CD4-positive, alpha-beta T cell (primary cell): ENCODE results near the gene DIP2C. TPM values are rescaled to one million over a fixed set of nuclear protein-coding genes. Genes with fewer than 3 reads are reported as not detected.
"Not testable (repeated sequence)": the region's sequence is repeated elsewhere in the genome, so short reads cannot be mapped to it uniquely, and the experiment has no call there.

ENCODE experiments used
- ATAC-seq: fragments of 200-7000 bp; cut with Tn5 transposase; one replicate; pipeline ENCODE4 v1.10.0; 2022; ENCODE audit warnings: mild to moderate bottlenecking; ENCODE audit not compliant: poor library complexity
- CTCF ChIA-PET: fragments of 350-600 bp; sonication (Branson Sonifier 250); formaldehyde crosslinking; loops from one replicate; lab custom pipeline; 2021; ENCODE audit warnings: antibody characterized with exemption, inconsistent platforms; lab: Charles Lee
- POLR2A ChIA-PET: fragments of 350-600 bp; sonication (Branson Sonifier 250); formaldehyde crosslinking; loops from one replicate; lab custom pipeline; 2021; ENCODE audit warnings: antibody characterized with exemption, inconsistent platforms; lab: Charles Lee
- DNase-seq, 14 experiments: peaks; one replicate each; pipeline ENCODE4 v3.0.0-alpha.2; 2013 to 2020; ENCODE audit warnings: mixed read lengths in 2 of 14
- H3K27ac ChIP-seq, 2 donors: one replicate each; pipeline versions ENCODE4 v1.5.1 to v1.7.0; 2013; ENCODE audit warnings: low read length in 2 of 2, low read depth in 1 of 2, mild to moderate bottlenecking in 1 of 2
- H3K27me3 ChIP-seq, 2 experiments: 1 replicate in 1 of 2; 2 replicates in 1 of 2; pipeline versions ENCODE4 v1.6.1 to v1.7.0; 2013; ENCODE audit warnings: low read length in 2 of 2, control low read depth in 1 of 2, mild to moderate bottlenecking in 1 of 2, moderate library complexity in 1 of 2; ENCODE audit not compliant: insufficient read depth in 2 of 2, control insufficient read depth in 1 of 2
- H3K36me3 ChIP-seq: one replicate; pipeline ENCODE4 v1.6.1; 2013; ENCODE audit warnings: low read length, control low read depth; ENCODE audit not compliant: insufficient read depth
- H3K4me1 ChIP-seq: one replicate; pipeline ENCODE4 v1.6.1; 2013; ENCODE audit warnings: low read length, control low read depth; ENCODE audit not compliant: insufficient read depth
- H3K4me3 ChIP-seq: one replicate; pipeline ENCODE4 v1.5.1; 2013; ENCODE audit warnings: mild to moderate bottlenecking, low read length, moderate library complexity
- H3K9me3 ChIP-seq, 2 experiments: 1 replicate in 1 of 2; 2 replicates in 1 of 2; pipeline versions ENCODE4 v1.6.1 to v1.7.0; 2013; ENCODE audit warnings: low read length in 2 of 2, mild to moderate bottlenecking in 2 of 2, control low read depth in 1 of 2, moderate library complexity in 1 of 2; ENCODE audit not compliant: control insufficient read depth in 1 of 2, insufficient read depth in 1 of 2
- H3K27ac Mint-ChIP-seq: one replicate; pipeline ENCODE4 v1.8.0; 2020; ENCODE audit warnings: mixed read lengths
- H3K27me3 Mint-ChIP-seq: one replicate; pipeline ENCODE4 v1.8.0; 2021; ENCODE audit warnings: mixed read lengths
- H3K36me3 Mint-ChIP-seq: one replicate; pipeline ENCODE4 v1.8.0; 2021; ENCODE audit warnings: low read depth, mixed read lengths
- H3K4me1 Mint-ChIP-seq: one replicate; pipeline ENCODE4 v1.8.0; 2021; ENCODE audit warnings: low read depth, mixed read lengths
- H3K4me3 Mint-ChIP-seq: one replicate; pipeline ENCODE4 v1.8.0; 2020; ENCODE audit warnings: mild to moderate bottlenecking, mixed read lengths
- H3K9me3 Mint-ChIP-seq: one replicate; pipeline ENCODE4 v1.8.0; 2020; ENCODE audit warnings: mixed read lengths
- intact Hi-C, 2 experiments: fragments of 100-400 bp; cut with DNase I in 1 of 2; cut with micrococcal nuclease in 1 of 2; formaldehyde crosslinking; loops; one replicate each; pipeline versions ENCODE4 v1.15.1 to v1.9.0; 2023 to 2025; cut with DNase I, micrococcal nuclease
- total RNA-seq, 174 experiments: library from RNA in 2 of 174; stranded (reverse) in 2 of 174; gene quantifications; one replicate each; pipeline ENCODE4 v1.2.3 and lab custom pipeline; 2021 to 2026
- TF ChIP-seq, protein P1 (sequence below): fragments of 200-600 bp; IDR thresholded peaks from one replicate; pipeline ENCODE4 v1.8.0; 2022; ENCODE audit warnings: antibody characterized with exemption, mild to moderate bottlenecking

Gene DIP2C
- total RNA-seq, 2 experiments from 2014 or later, result 4.1 TPM

GRCh38 chr10:368579-369220, 320.8 kb downstream of the DIP2C start:
- POLR2A ChIA-PET, result no interaction called here
- Histone ChIP-seq H3K27ac (no peak overlapping the region), H3K9me3 (peaks cover 0 to 6% of the 10 kb centered on the region in 2 experiments), H3K4me1 (no peaks in the 10 kb centered on the region), H3K27me3 (no peaks in the 10 kb centered on the region), H3K4me3 (no peak overlapping the region), H3K36me3 (peaks cover 3% of the 10 kb centered on the region)
- H3K4me1 Mint-ChIP-seq, result no peaks in the 10 kb centered on the region
- H3K4me3 Mint-ChIP-seq, result no peak overlapping the region
- no peaks in the 10 kb centered on the region for H3K9me3 Mint-ChIP-seq
- H3K27ac Mint-ChIP-seq, result no peak overlapping the region
- DNase-seq, result no peak
- ATAC-seq, result no peak
- H3K36me3 Mint-ChIP-seq, result peaks cover 31% of the 10 kb centered on the region
- intact Hi-C loops, result no loop called here
- CTCF ChIA-PET, result no interaction called here
- TF ChIP-seq, protein P1, sequence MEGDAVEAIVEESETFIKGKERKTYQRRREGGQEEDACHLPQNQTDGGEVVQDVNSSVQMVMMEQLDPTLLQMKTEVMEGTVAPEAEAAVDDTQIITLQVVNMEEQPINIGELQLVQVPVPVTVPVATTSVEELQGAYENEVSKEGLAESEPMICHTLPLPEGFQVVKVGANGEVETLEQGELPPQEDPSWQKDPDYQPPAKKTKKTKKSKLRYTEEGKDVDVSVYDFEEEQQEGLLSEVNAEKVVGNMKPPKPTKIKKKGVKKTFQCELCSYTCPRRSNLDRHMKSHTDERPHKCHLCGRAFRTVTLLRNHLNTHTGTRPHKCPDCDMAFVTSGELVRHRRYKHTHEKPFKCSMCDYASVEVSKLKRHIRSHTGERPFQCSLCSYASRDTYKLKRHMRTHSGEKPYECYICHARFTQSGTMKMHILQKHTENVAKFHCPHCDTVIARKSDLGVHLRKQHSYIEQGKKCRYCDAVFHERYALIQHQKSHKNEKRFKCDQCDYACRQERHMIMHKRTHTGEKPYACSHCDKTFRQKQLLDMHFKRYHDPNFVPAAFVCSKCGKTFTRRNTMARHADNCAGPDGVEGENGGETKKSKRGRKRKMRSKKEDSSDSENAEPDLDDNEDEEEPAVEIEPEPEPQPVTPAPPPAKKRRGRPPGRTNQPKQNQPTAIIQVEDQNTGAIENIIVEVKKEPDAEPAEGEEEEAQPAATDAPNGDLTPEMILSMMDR, result no peak
- no peaks in the 10 kb centered on the region for H3K27me3 Mint-ChIP-seq

GRCh38 chr10:368107-368506, 321.4 kb downstream of the DIP2C start:
- H3K27me3 ChIP-seq, intact Hi-C loops, H3K36me3 ChIP-seq, H3K27ac Mint-ChIP-seq, H3K4me3 ChIP-seq, H3K9me3 Mint-ChIP-seq, H3K9me3 ChIP-seq, ATAC-seq, CTCF ChIA-PET, H3K27ac ChIP-seq, H3K4me1 ChIP-seq, DNase-seq, H3K4me1 Mint-ChIP-seq, POLR2A ChIA-PET, H3K27me3 Mint-ChIP-seq, H3K4me3 Mint-ChIP-seq: not testable (repeated sequence)
- peaks cover 34% of the 10 kb centered on the region for H3K36me3 Mint-ChIP-seq

DNA sequence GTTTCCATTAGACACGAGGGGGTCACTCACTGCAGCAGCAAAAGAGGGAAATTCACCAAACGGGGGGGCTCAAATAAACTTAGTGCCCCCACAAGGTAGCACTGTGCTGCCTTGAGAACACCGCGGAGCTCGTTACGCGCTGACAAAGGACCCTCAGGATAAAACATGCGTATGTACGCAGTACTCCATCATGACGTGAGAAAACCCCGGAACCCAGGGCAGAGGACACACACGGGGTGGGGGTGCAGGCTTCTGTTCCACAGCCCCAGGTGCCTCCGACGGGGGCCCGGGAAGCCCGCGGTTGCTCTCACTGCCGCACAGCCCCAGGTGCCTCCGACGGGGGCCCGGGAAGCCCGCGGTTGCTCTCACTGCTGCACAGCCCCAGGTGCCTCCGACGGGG, 321.8 kb downstream of the DIP2C start:
- intact Hi-C loops, result no loop called here
- H3K4me3 Mint-ChIP-seq, result no peak overlapping the region

More for the DNA sequence above, 321.8 kb downstream of the DIP2C start:
- ATAC-seq (no peak), DNase-seq (no peak)
- Histone ChIP-seq H3K27ac (no peak overlapping the region), H3K9me3 (peaks cover 0 to 3% of the 10 kb centered on the region in 2 experiments), H3K27me3 (no peaks in the 10 kb centered on the region), H3K4me1 (no peaks in the 10 kb centered on the region), H3K4me3 (no peak overlapping the region), H3K36me3 (peaks cover 7% of the 10 kb centered on the region)
- POLR2A ChIA-PET, result no interaction called here
- no peaks in the 10 kb centered on the region for H3K4me1 Mint-ChIP-seq
- H3K36me3 Mint-ChIP-seq, result peaks cover 38% of the 10 kb centered on the region
- H3K27ac Mint-ChIP-seq, result no peak overlapping the region
- H3K9me3 Mint-ChIP-seq, result no peaks in the 10 kb centered on the region
- TF ChIP-seq, protein P1, result no peak
- CTCF ChIA-PET, result no interaction called here
- no peaks in the 10 kb centered on the region for H3K27me3 Mint-ChIP-seq
